Measurements from ENCODE around the gene MANSC4.

The MANSC4 gene

DNA sequence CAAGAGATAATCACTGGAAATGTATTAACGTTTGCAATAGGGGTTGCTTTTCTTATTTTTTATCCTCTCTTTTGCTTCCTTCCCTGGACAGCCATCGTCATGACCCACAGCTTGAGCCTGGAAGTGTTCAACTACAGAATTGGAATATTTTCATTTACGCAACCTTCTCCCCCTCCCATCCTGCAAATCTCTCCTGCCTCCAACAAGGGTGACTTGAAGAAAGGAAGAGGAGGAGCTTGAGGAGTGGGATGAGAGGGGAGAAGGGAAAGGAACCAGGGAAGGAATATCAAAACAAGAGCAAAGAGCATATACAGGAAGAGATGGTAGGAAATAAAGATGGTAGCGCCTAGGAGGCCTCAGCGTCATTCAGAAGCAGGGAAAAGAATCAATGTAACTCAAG, 1.6 kb upstream of the MANSC4 start:
- Mint-ChIP-seq H3K4me1 (peaks cover 53% of the 10 kb centered on the region), H3K9me3 (no peaks in the 10 kb centered on the region), H3K36me3 (peaks cover 13% of the 10 kb centered on the region), H3K4me3 (peak overlapping the region; percentile 74), H3K27ac (no peak overlapping the region)
- DNase-seq (ENCODE audit: low spot score in 2 of 2) (no peak), ATAC-seq (no peak)

- peak in 1 of 2 donors; percentile 2 for DNase-seq (ENCODE audit: low spot score in 2 of 2)
- Mint-ChIP-seq H3K27ac (peak overlapping the region; percentile 45), H3K36me3 (peaks cover 13% of the 10 kb centered on the region), H3K4me1 (peaks cover 46% of the 10 kb centered on the region), H3K9me3 (no peaks in the 10 kb centered on the region), H3K4me3 (peak overlapping the region; percentile 74)
- ATAC-seq, result peak; percentile 48
These were observed 774 bp upstream of the MANSC4 start for GRCh38 chr12:27780612-27781408.

GRCh38 chr12:27779416-27779919, 568 bp downstream of the MANSC4 start:
- Mint-ChIP-seq H3K4me1 (peaks cover 34% of the 10 kb centered on the region), H3K27ac (peak overlapping the region; percentile 67), H3K36me3 (peaks cover 13% of the 10 kb centered on the region), H3K9me3 (no peaks in the 10 kb centered on the region), H3K4me3 (peak overlapping the region; percentile 74)
- ATAC-seq (peak; percentile 63), DNase-seq (ENCODE audit: low spot score in 2 of 2) (no peak)

DNA sequence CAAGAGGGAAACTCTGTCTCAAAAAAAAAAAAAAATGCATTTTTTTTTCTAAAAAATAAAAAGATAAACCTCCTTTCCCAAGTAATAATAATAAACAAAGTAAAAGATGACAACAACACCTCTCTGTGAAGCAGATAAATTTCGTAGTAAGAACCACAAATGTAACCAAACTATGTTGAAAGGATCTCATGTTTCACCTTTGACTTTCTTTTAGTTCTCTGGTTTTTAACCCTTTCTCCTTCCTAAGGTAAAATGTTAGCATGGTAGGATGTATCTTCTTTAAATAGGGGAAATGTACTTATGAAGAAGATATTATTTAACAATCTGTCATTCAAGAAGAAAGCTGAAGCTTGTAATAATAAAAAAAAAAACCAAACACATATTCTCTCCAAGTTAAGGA, 1.8 kb downstream of the MANSC4 start:
- H3K4me1 Mint-ChIP-seq, result peaks cover 31% of the 10 kb centered on the region
- peaks cover 11% of the 10 kb centered on the region for H3K36me3 Mint-ChIP-seq
- H3K9me3 Mint-ChIP-seq, result no peaks in the 10 kb centered on the region
- ATAC-seq (no peak), DNase-seq (ENCODE audit: low spot score in 2 of 2) (no peak)
- H3K27ac Mint-ChIP-seq, result no peak overlapping the region
- H3K4me3 Mint-ChIP-seq, result peak overlapping the region; percentile 74

GRCh38 chr12:27777141-27777540, 2.9 kb downstream of the MANSC4 start:
- H3K9me3 Mint-ChIP-seq, result no peaks in the 10 kb centered on the region
- ATAC-seq (no peak), DNase-seq (ENCODE audit: low spot score in 2 of 2) (no peak)
- H3K36me3 Mint-ChIP-seq, result peaks cover 7% of the 10 kb centered on the region
- peaks cover 20% of the 10 kb centered on the region for H3K4me1 Mint-ChIP-seq
- H3K27ac Mint-ChIP-seq, result no peak overlapping the region
- H3K4me3 Mint-ChIP-seq, result no peak overlapping the region

GRCh38 chr12:27772328-27773049, 7.5 kb downstream of the MANSC4 start:
- DNase-seq (ENCODE audit: low spot score in 2 of 2) (no peak), ATAC-seq (no peak)
- H3K9me3 Mint-ChIP-seq, result no peaks in the 10 kb centered on the region
- H3K4me1 Mint-ChIP-seq, result no peaks in the 10 kb centered on the region
- H3K4me3 Mint-ChIP-seq, result no peak overlapping the region
- H3K27ac Mint-ChIP-seq, result no peak overlapping the region
- H3K36me3 Mint-ChIP-seq, result no peaks in the 10 kb centered on the region

DNA sequence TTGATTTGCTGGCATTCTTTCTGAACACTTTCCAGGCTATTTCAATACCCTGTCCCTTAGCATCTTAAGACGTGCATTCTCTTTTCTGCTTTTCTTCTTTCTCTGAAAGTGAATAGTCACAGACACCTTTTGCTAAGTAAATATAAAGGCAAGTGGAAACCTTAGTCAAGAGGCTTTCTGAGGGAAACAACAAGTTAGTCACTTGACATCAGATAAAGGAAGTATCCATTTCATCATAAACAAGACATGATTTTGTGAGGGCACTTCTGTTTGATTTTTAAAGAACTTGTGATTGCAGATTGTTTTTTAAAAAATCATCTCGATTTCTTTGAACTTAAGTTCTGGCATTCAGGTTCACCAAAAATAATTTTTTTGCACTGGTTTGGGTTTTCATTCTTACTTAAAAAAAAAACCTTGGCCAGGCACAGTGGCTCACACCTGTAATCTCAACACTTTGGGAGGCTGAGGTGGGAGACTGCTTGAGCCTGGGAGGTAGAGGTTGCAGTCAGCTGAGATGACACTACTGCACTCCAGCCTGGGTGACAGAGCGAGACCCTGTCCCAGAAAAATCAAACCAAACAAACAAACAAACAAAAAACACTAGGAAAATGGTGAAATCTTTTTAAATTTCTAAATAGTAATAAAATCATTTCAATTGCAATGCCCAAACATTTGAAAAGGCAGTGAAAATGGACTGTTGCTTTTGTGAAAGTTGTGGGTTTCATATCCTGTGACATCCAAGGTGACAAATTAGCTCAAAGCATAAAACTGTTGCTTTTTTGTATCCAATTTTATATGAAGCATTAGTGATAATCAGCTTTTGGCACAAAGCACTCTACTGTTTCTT, 8.3 kb downstream of the MANSC4 start:
- H3K9me3 Mint-ChIP-seq, result no peaks in the 10 kb centered on the region
- ATAC-seq (no peak), DNase-seq (ENCODE audit: low spot score in 2 of 2) (no peak)
- H3K4me3 Mint-ChIP-seq, result no peak overlapping the region
- H3K27ac Mint-ChIP-seq, result peak overlapping the region; percentile 38
- no peaks in the 10 kb centered on the region for H3K36me3 Mint-ChIP-seq
- H3K4me1 Mint-ChIP-seq, result no peaks in the 10 kb centered on the region

- Mint-ChIP-seq H3K4me3 (no peak overlapping the region), H3K27ac (no peak overlapping the region), H3K36me3 (no peaks in the 10 kb centered on the region), H3K9me3 (no peaks in the 10 kb centered on the region), H3K4me1 (no peaks in the 10 kb centered on the region)
- no peak for ATAC-seq
- no peak for DNase-seq (ENCODE audit: low spot score in 2 of 2)
These were observed 10.8 kb downstream of the MANSC4 start for GRCh38 chr12:27769142-27769673.

- no peak overlapping the region for H3K27ac Mint-ChIP-seq
- DNase-seq (ENCODE audit: low spot score in 2 of 2) (no peak), ATAC-seq (no peak)
- no peaks in the 10 kb centered on the region for H3K9me3 Mint-ChIP-seq
- H3K4me1 Mint-ChIP-seq, result no peaks in the 10 kb centered on the region
- H3K4me3 Mint-ChIP-seq, result no peak overlapping the region
- no peaks in the 10 kb centered on the region for H3K36me3 Mint-ChIP-seq
These were observed 13.4 kb downstream of the MANSC4 start for GRCh38 chr12:27766587-27766986.

DNA sequence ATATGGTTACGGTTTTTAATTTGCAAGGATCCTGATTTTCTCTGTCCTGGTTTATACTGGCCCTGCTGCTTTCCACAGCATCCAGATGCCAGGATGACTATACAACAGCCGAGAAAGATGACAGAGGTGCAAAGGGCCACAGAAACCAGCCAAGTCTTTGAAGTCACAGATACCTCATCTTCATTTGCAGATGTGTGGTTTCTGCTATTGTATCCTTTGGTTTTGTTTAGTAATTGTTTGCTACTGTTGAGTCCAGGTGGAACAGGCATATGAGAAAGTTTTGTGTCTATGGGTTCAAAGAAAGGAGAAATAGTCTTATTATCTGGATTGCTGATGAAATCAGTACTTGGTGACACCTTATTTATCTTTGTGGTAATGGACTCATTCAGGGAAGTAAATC, 17.3 kb downstream of the MANSC4 start:
- H3K4me1 Mint-ChIP-seq, result no peaks in the 10 kb centered on the region
- no peak overlapping the region for H3K4me3 Mint-ChIP-seq
- no peak for DNase-seq (ENCODE audit: low spot score in 2 of 2)
- no peak overlapping the region for H3K27ac Mint-ChIP-seq
- peaks cover 7% of the 10 kb centered on the region for H3K36me3 Mint-ChIP-seq
- H3K9me3 Mint-ChIP-seq, result no peaks in the 10 kb centered on the region
- peak; percentile 71 for ATAC-seq

DNA sequence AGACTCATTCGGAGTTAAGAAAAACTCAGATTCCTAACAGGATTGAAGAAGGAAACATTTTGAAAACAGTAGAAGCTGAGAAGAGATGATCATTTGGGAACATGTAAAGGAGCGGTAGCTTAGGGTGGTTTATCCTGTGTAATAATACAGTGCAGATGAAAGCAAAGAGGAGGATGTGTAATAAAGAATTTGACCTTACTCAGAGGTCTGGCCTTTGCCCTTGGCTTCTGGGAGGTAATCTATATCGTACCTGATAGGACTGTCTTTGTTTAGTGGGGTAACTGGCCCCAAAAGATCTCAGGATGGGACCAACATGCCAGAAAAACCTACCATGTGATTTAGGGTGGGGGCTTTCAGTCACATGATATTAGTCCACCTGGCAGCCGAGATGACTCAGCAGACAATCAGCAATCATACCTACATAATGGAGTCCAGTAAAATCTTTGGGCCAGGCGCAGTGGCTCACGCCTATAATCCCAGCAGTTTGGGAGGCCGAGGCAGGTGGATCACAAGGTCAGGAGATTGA, 23.3 kb downstream of the MANSC4 start:
- no peak overlapping the region for H3K4me3 Mint-ChIP-seq
- no peak for DNase-seq (ENCODE audit: low spot score in 2 of 2)
- H3K27ac Mint-ChIP-seq, result no peak overlapping the region
- no peaks in the 10 kb centered on the region for H3K4me1 Mint-ChIP-seq
- H3K36me3 Mint-ChIP-seq, result peaks cover 40% of the 10 kb centered on the region
- no peaks in the 10 kb centered on the region for H3K9me3 Mint-ChIP-seq
- no peak for ATAC-seq

DNA sequence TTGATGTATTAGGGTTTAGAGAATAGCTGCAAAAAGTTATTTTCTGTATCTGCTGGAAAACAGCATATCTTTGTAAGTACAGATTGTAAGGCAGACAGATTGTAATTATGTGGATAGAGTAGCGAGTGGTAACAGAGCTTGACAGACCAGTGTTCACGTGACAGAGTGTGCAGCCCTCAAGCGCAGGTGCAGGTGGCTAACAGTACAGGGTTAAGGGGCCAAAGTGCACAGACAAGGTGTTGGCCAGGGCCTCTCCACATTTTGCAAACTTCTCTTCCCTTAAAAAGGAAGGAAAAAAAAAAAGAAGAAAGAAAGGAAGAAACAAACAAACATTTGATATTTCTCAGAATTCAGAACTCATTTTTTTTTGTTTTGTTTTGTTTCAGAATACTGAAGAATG, 25.2 kb downstream of the MANSC4 start:
- DNase-seq (ENCODE audit: low spot score in 2 of 2) (no peak), ATAC-seq (no peak)
- no peak overlapping the region for H3K4me3 Mint-ChIP-seq
- no peak overlapping the region for H3K27ac Mint-ChIP-seq
- H3K4me1 Mint-ChIP-seq, result no peaks in the 10 kb centered on the region
- no peaks in the 10 kb centered on the region for H3K9me3 Mint-ChIP-seq
- peaks cover 47% of the 10 kb centered on the region for H3K36me3 Mint-ChIP-seq

DNA sequence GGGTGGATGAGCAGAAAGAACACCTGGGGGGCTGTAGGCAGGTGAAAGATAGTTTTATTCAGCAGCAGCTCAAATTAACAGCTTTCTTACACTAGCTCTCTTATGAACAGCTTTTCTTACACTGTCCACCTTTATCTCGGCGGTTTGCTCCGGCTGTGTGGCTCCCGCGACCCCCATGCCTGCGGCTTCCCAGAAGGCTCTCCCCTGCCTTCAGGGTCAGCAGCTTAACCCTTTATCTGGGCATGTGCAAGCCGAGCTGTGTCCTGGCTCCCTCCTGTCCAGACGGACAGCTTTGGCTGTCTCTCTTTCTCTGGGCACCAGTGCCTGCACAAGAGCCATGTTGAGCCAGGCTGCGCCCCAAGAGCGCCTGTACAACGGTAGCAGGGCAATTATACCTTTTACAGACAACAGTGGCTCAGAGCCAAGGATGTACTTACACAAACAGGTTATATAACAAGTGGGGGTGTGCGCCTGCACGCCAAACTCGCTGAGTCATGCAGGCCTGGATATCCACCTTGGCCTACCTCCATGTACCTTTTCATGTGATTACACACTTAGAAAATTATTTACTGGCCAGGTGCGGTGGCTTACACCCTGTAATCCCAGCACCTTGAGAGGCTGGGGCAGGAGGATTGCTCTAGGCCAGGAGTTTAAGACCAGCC, 28.5 kb downstream of the MANSC4 start:
- ATAC-seq, result no peak
- H3K9me3 Mint-ChIP-seq, result no peaks in the 10 kb centered on the region
- H3K36me3 Mint-ChIP-seq, result peaks cover 46% of the 10 kb centered on the region
- H3K4me3 Mint-ChIP-seq, result no peak overlapping the region
- H3K27ac Mint-ChIP-seq, result peak overlapping the region; percentile 20
- H3K4me1 Mint-ChIP-seq, result no peaks in the 10 kb centered on the region
- no peak for DNase-seq (ENCODE audit: low spot score in 2 of 2)

DNA sequence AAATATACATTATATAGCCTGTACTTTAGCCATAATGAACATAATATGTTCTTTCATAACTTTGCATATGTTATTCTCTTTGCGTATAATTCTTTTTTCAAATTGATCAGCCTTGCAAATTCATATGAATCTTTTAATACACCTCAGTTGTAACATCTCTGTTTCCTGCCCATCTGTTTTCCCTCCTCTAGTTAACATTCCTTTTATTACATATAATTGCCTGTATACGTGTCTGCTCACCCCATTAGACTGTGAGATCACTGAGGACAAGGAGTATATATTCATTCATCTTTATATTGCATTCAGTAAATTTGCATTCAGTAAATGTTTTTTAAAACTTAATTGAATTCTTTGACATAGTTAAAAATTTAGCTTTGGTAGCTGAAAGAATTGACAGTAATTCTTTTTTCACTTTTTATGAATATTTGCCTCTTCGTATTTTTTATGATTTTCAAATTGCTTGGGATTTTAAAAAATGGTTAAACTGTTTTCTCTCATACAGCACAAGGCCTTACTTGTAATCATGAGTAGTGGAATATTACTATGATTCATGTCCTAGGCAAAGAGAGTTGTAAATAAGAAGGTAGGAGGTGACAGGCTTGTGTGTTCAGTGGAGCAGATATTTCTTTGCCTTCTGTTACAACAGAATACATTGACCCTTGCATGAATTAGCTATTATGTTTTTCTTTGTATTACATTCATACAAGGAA, 32.8 kb downstream of the MANSC4 start:
- DNase-seq (ENCODE audit: low spot score in 2 of 2), result no peak
- H3K4me1 Mint-ChIP-seq, result no peaks in the 10 kb centered on the region
- H3K9me3 Mint-ChIP-seq, result no peaks in the 10 kb centered on the region
- H3K27ac Mint-ChIP-seq, result no peak overlapping the region
- ATAC-seq, result no peak
- peaks cover 49% of the 10 kb centered on the region for H3K36me3 Mint-ChIP-seq
- H3K4me3 Mint-ChIP-seq, result no peak overlapping the region

All from stimulated activated effector memory CD8-positive, alpha-beta T cell treated with anti-CD3 and anti-CD28 coated beads, Interleukin-12 subunit alpha, Interleukin-12 subunit beta, amount 100 ng/mL, for 72 hours (primary cell).